Hepatocyte (in vitro differentiated cells): ENCODE results near the gene KCNJ4. TPM values are rescaled to one million over a fixed set of nuclear protein-coding genes. Genes with fewer than 3 reads are reported as not detected.

Experiments used
- DNase-seq: peaks from one replicate; pipeline ENCODE4 v3.0.0-alpha.2; 2016; ENCODE audit warnings: low spot score
- H2AFZ ChIP-seq: fragments of 200-600 bp; sonication (generic); 2 replicates; pipeline ENCODE4 v1.6.0; 2016; ENCODE audit warnings: antibody characterized with exemption, mild to moderate bottlenecking
- H3K27ac ChIP-seq: fragments of 200-600 bp; sonication (generic); 2 replicates; pipeline ENCODE4 v1.5.1; 2016; ENCODE audit warnings: mild to moderate bottlenecking
- H3K27me3 ChIP-seq: fragments of 200-600 bp; sonication (generic); 2 replicates; pipeline ENCODE4 v1.6.1; 2016
- H3K36me3 ChIP-seq: fragments of 200-600 bp; sonication (generic); replicated peaks from 2 replicates; pipeline ENCODE4 v1.5.1; 2016; ENCODE audit warnings: low read depth; ENCODE audit not compliant: insufficient read depth
- H3K4me1 ChIP-seq: fragments of 200-600 bp; sonication (generic); 2 replicates; pipeline ENCODE4 v1.5.1; 2016; ENCODE audit warnings: mild to moderate bottlenecking, moderate library complexity; ENCODE audit not compliant: insufficient read depth
- H3K4me2 ChIP-seq: fragments of 200-600 bp; sonication (generic); 2 replicates; pipeline ENCODE4 v1.6.0; 2016
- H3K4me3 ChIP-seq: fragments of 200-600 bp; sonication (generic); 2 replicates; pipeline ENCODE4 v1.5.1; 2016; ENCODE audit warnings: mild to moderate bottlenecking
- H3K79me2 ChIP-seq: fragments of 200-600 bp; sonication (generic); 2 replicates; pipeline ENCODE4 v1.6.0; 2017; ENCODE audit warnings: mild to moderate bottlenecking
- H3K9me2 ChIP-seq: fragments of 200-600 bp; sonication (generic); replicated peaks from 2 replicates; pipeline ENCODE4 v1.6.0; 2017; ENCODE audit warnings: mild to moderate bottlenecking; ENCODE audit not compliant: insufficient read depth
- H3K9me3 ChIP-seq: fragments of 200-600 bp; sonication (generic); 2 replicates; pipeline ENCODE4 v1.5.1; 2016; ENCODE audit warnings: low read depth, mild to moderate bottlenecking
- H4K20me1 ChIP-seq: fragments of 200-600 bp; sonication (generic); 2 replicates; pipeline ENCODE4 v1.6.0; 2016; ENCODE audit warnings: mild to moderate bottlenecking; ENCODE audit not compliant: insufficient read depth, poor library complexity, severe bottlenecking
- EZH2 ChIP-seq: fragments of 200-600 bp; sonication (generic); IDR thresholded peaks from 2 replicates; pipeline ENCODE4 v1.6.1; 2016; ENCODE audit warnings: antibody characterized with exemption, mild to moderate bottlenecking, borderline replicate concordance
- EZH2phosphoT487 ChIP-seq: fragments of 200-600 bp; sonication (generic); IDR thresholded peaks from one replicate; pipeline ENCODE4 v1.6.1; 2018; ENCODE audit warnings: antibody characterized with exemption, mild to moderate bottlenecking, low read depth, moderate library complexity; ENCODE audit not compliant: unreplicated experiment, severe bottlenecking
- WGBS: methylation state at CpG from one replicate; pipeline ENCODE4 v1.1.6; 2016; ENCODE audit warnings: low lambda C conversion rate; ENCODE audit errors: missing lambda C conversion rate; 5-methylcytosine and 5-hydroxymethylcytosine counted together
- polyA plus RNA-seq: library from polyadenylated mRNA; unstranded; fragments of >200 nt; fragmentation: Nextera tagmentation; extraction: Ambion mirVana; gene quantifications from 2 replicates; pipeline ENCODE4 v1.2.1, GENCODE V29; 2016
- total RNA-seq: library from RNA; depleted of rRNA; stranded (reverse); fragments of >200 nt; gene quantifications from 2 replicates; pipeline ENCODE4 v1.2.3, GENCODE V29; 2014
- TF ChIP-seq, protein P1 (sequence below): fragments of 200-600 bp; sonication (generic); IDR thresholded peaks from 2 replicates; pipeline ENCODE4 v1.5.1; 2016; ENCODE audit warnings: antibody characterized with exemption, mild to moderate bottlenecking; ENCODE audit not compliant: poor library complexity

Gene KCNJ4
- total and polyA plus RNA-seq, 2 experiments from 2014 or later: 0.08 to 0.50 TPM

DNA sequence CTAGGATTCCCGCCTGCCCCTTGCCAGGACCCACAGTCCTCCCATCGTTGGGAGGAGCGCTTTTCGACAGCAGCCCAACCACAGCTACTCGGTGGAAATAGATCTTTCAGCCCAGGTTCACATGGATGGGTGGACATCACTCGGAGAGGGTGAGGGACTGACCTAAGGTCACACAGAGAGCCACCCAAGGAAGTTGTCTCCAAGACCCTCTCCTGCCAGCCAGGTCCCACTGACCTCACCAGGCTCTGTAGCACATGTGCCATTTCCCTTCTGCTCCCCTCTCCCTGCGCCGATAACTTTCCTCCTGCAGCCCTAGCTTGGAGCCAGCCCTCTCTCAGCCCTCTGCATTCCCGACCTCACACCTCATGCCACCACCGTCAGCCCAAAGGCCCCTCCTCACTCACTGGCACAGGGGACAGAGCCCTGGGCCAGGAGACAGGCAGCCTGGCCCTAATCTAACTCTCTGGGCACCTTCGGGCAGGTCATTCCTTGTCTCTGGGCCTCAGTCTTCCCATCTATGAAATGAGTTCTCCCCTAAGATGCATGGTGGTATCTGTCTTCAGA is 4.7 kb downstream of the KCNJ4 start:
- TF ChIP-seq EZH2 (no peak), EZH2phosphoT487 (no peak)
- TF ChIP-seq, protein P1, sequence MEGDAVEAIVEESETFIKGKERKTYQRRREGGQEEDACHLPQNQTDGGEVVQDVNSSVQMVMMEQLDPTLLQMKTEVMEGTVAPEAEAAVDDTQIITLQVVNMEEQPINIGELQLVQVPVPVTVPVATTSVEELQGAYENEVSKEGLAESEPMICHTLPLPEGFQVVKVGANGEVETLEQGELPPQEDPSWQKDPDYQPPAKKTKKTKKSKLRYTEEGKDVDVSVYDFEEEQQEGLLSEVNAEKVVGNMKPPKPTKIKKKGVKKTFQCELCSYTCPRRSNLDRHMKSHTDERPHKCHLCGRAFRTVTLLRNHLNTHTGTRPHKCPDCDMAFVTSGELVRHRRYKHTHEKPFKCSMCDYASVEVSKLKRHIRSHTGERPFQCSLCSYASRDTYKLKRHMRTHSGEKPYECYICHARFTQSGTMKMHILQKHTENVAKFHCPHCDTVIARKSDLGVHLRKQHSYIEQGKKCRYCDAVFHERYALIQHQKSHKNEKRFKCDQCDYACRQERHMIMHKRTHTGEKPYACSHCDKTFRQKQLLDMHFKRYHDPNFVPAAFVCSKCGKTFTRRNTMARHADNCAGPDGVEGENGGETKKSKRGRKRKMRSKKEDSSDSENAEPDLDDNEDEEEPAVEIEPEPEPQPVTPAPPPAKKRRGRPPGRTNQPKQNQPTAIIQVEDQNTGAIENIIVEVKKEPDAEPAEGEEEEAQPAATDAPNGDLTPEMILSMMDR: no peak
- DNase-seq: no peak
- Histone ChIP-seq H3K4me1 (no peaks in the 10 kb centered on the region), H3K36me3 (no peaks in the 10 kb centered on the region), H3K27me3 (peaks cover 37% of the 10 kb centered on the region), H4K20me1 (no peaks in the 10 kb centered on the region), H3K9me2 (no peaks in the 10 kb centered on the region), H2AFZ (no peak overlapping the region), H3K4me2 (no peak overlapping the region), H3K9me3 (no peaks in the 10 kb centered on the region), H3K27ac (no peak overlapping the region), H3K79me2 (no peaks in the 10 kb centered on the region), H3K4me3 (no peak overlapping the region)
- 81% methylated on average over 11 of the region's 11 CpGs for WGBS

DNA sequence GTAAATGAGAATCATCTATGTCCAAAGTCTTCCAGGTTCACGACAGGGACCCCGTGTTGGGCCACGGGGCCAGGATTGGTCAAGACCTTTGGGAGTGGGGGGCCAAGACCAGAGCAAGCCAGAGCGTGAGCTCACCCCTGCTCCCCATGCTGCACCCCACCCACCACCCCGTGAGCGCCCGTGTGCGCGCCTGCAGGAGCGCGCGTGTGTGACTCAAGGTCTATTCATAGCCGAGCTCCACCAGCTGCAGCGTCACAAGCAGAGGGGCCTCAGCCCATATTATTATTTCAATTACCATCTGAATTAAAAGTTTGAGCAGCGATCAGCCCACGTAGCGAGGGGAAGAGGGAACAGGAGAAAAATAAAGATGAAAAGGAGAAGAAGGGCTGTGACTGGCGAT is 5.2 kb downstream of the KCNJ4 start:
- Histone ChIP-seq H3K27me3 (peaks cover 37% of the 10 kb centered on the region), H2AFZ (no peak overlapping the region), H3K4me3 (no peak overlapping the region), H3K4me1 (no peaks in the 10 kb centered on the region), H3K36me3 (no peaks in the 10 kb centered on the region), H4K20me1 (no peaks in the 10 kb centered on the region), H3K4me2 (no peak overlapping the region), H3K9me3 (no peaks in the 10 kb centered on the region), H3K9me2 (no peaks in the 10 kb centered on the region), H3K27ac (no peak overlapping the region), H3K79me2 (no peaks in the 10 kb centered on the region)
- WGBS: 89% methylated on average over 18 of the region's 18 CpGs
- TF ChIP-seq EZH2 (no peak), EZH2phosphoT487 (no peak)
- TF ChIP-seq, protein P1: no peak
- no peak for DNase-seq

DNA sequence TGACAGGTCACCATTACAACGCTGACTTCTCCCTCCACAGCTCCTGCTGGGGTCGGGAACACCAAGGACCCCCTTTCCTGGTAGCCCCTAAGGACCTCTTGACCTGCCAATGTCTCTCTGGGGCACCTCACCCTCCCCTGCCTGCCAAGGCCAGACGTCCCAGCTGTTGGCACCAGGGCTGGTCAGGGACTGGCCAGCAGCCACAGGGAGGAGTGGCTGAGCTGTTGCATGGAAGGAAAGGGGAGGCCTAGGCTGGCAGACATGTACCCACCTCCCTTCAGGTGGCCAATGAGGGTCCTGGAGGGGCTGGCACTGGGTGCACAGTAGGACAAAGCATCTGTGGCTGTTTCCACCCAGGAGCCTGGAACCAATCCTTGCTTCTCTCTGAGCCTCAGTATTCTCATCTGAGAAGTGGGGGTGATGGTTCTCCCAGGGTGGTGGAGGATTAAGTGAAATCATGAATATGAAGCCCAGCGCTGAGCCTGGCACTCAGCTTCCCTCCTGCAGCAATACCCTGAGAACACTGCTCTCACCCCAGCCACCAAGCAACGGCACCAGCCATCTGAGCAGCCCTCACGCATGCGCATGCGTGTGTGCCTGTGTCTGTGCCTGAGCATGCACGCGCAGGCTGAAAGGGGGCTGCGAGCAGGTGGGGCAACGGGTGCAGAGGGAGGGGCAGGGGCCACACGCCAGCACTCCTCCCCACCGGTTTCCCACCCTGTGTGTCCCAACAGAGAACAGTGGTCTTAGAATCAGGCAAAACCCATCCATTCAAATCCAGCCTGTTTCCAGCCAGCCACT is 5.9 kb downstream of the KCNJ4 start:
- Histone ChIP-seq H3K36me3 (no peaks in the 10 kb centered on the region), H4K20me1 (no peaks in the 10 kb centered on the region), H3K27me3 (peaks cover 31% of the 10 kb centered on the region), H3K27ac (no peak overlapping the region), H2AFZ (no peak overlapping the region), H3K9me3 (no peaks in the 10 kb centered on the region), H3K4me3 (no peak overlapping the region), H3K4me2 (no peak overlapping the region), H3K9me2 (no peaks in the 10 kb centered on the region), H3K4me1 (no peaks in the 10 kb centered on the region), H3K79me2 (no peaks in the 10 kb centered on the region)
- DNase-seq: no peak
- WGBS: 87% methylated on average over 14 of the region's 14 CpGs
- TF ChIP-seq EZH2: no peak
- no peak for TF ChIP-seq EZH2phosphoT487
- TF ChIP-seq, protein P1: no peak
